ENCODE data around the gene ATG16L1. TPM values are rescaled to one million over a fixed set of nuclear protein-coding genes. Genes with fewer than 3 reads are reported as not detected.

ATG16L1 gene
- total and polyA plus RNA-seq, 9 of the 15 experiments (the other 6 are each of a cell fraction or from before 2014, with no cell fraction given), result 6.4 to 21.3 (median 17.2) TPM

GRCh38 chr2:233251306-233252116 lies at the start of gene ATG16L1 (continued):
- peak; percentile 81 for TF ChIP-seq ETS1 (conservative IDR thresholded peaks at IDR 0.05; ENCODE audit: control insufficient read depth, low read depth, low read length)
- peak; percentile 83; the same call in 1 of the 2 replicates for TF ChIP-seq E2F1 (CRISPR knock-in tag; IDR thresholded peaks at IDR 0.05)
- TF ChIP-seq SREBF1 (IDR thresholded peaks at IDR 0.05; ENCODE audit: borderline replicate concordance, low read depth, low read length), result no peak
- peak; percentile 76 for TF ChIP-seq SUPT5H (IDR thresholded peaks at IDR 0.05)
- TF ChIP-seq TAF1 (IDR thresholded peaks at IDR 0.05; ENCODE audit: control insufficient read depth, extremely low read depth, insufficient read depth, low read length, severe bottlenecking), result peak; percentile 72
- peak; percentile 18 for TF ChIP-seq CCNT2 (IDR thresholded peaks at IDR 0.05; ENCODE audit: borderline replicate concordance, extremely low read depth, insufficient read length, low read depth, low read length)
- TF ChIP-seq NR2C1 (IDR thresholded peaks at IDR 0.05), result peak; percentile 78
- TF ChIP-seq NR2C1 (tag; IDR thresholded peaks at IDR 0.05), result peak; percentile 86

Measured in K562 (cell line).